SH-SY5Y (cell line): ENCODE measurements around the gene PATJ.

Experiments
- GATA2 ChIP-seq: IDR thresholded peaks from 2 replicates; pipeline ENCODE4 v1.6.1; 2011; ENCODE audit warnings: mild to moderate bottlenecking, low read depth, low read length
- GATA3 ChIP-seq: IDR thresholded peaks from 2 replicates; pipeline ENCODE4 v1.6.1; 2011; ENCODE audit warnings: low read depth, mild to moderate bottlenecking, low read length, moderate library complexity

DNA sequence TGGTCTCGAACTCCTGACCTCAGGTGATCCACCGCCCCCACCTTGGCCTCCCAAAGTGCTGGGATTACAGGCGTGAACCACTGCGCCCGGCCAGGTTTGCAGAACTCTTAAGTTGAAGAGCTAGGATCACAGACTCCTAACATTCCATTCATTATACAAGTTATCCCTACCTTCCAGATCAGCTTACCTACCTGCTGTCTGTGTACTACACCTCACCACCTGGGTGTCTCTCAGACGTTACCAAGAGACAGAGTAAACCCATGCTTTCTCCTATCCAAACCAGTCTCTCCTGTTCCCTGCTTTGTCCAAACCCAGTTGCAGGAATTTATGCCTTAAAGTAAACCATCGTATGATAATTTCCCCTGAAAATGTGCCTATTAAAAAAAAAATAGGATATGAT is 329.4 kb downstream of the PATJ start:
- TF ChIP-seq GATA2 (no peak), GATA3 (no peak)
